Measurements from ENCODE around the gene STAT2. TPM values are rescaled to one million over a fixed set of nuclear protein-coding genes. Genes with fewer than 3 reads are reported as not detected.

Gene STAT2
- polyA plus RNA-seq, 3 donors: 109 to 251 (median 142) TPM

- H3K79me2 ChIP-seq (ENCODE audit: insufficient read depth, low read length): no peaks in the 10 kb centered on the region
- H3K4me2 ChIP-seq (replicated peaks; ENCODE audit: extremely low read depth, low read length, poor library complexity, severe bottlenecking): no peak overlapping the region
- H3K27ac ChIP-seq (ENCODE audit: low read depth in 1 of 2, low read length in 2 of 2): no peak overlapping the region
- TF ChIP-seq CTCF (IDR thresholded peaks at IDR 0.05): no peak
- peaks cover 0 to 1% (median 1%) of the 10 kb centered on the region in 3 donors for H3K27me3 Mint-ChIP-seq (ENCODE audit: low read depth in 3 of 3)
- intact Hi-C loops (cut with micrococcal nuclease): no loop called here
- WGBS (ENCODE audit: insufficient coverage): no CpG with 5 or more reads among the region's 1 CpG
- H3K27ac Mint-ChIP-seq: no peak overlapping the region
- H2AFZ ChIP-seq (ENCODE audit: insufficient read depth, low read depth, low read length, poor library complexity, severe bottlenecking): no peak overlapping the region
- no peak for DNase-seq
- no peaks in the 10 kb centered on the region for H3K36me3 Mint-ChIP-seq
- H3K9me3 Mint-ChIP-seq: peaks cover 2 to 23% (median 9%) of the 10 kb centered on the region in 7 donors
- no peaks in the 10 kb centered on the region for H3K27me3 ChIP-seq (ENCODE audit: control insufficient read depth in 2 of 2, insufficient read depth in 2 of 2, low read length in 2 of 2)
- H3K9ac ChIP-seq (ENCODE audit: insufficient read depth, low read length, poor library complexity, severe bottlenecking): no peak overlapping the region
- peaks cover 0 to 7% of the 10 kb centered on the region in 2 donors for H3K9me3 ChIP-seq (replicated peaks in 1 of 2; ENCODE audit: control insufficient read depth in 1 of 2, insufficient read depth in 1 of 2, low read length in 2 of 2)
- H3K4me1 Mint-ChIP-seq: no peaks in the 10 kb centered on the region
- no peaks in the 10 kb centered on the region for H4K20me1 ChIP-seq (ENCODE audit: insufficient read depth, low read length)
- H3K4me3 ChIP-seq (replicated peaks in 1 of 3; ENCODE audit: low read depth in 2 of 3, low read length in 3 of 3): no peak overlapping the region
- H3K4me3 Mint-ChIP-seq: no peak overlapping the region
- H3K4me1 ChIP-seq (ENCODE audit: control insufficient read depth in 1 of 2, insufficient read depth in 2 of 2, low read length in 2 of 2): no peaks in the 10 kb centered on the region
- no peaks in the 10 kb centered on the region for H3K36me3 ChIP-seq (replicated peaks in 1 of 2; ENCODE audit: control insufficient read depth in 1 of 2, insufficient read depth in 2 of 2, low read length in 2 of 2)
Measured at GRCh38 chr12:56391721-56392120, 31.8 kb upstream of the STAT2 start.

- Mint-ChIP-seq H3K27me3 (ENCODE audit: low read depth in 3 of 3) (peaks cover 0 to 3% (median 1%) of the 10 kb centered on the region in 3 donors), H3K4me1 (no peaks in the 10 kb centered on the region), H3K36me3 (no peaks in the 10 kb centered on the region), H3K27ac (no peak overlapping the region), H3K9me3 (peaks cover 2 to 19% (median 9%) of the 10 kb centered on the region in 7 donors), H3K4me3 (no peak overlapping the region)
- WGBS (ENCODE audit: insufficient coverage): no CpG with 5 or more reads among the region's 5 CpGs
- no peak overlapping the region for H3K4me3 ChIP-seq (replicated peaks in 1 of 3; ENCODE audit: low read depth in 2 of 3, low read length in 3 of 3)
- H3K9me3 ChIP-seq (replicated peaks in 1 of 2; ENCODE audit: control insufficient read depth in 1 of 2, insufficient read depth in 1 of 2, low read length in 2 of 2): peaks cover 0 to 7% of the 10 kb centered on the region in 2 donors
- H3K27ac ChIP-seq (ENCODE audit: low read depth in 1 of 2, low read length in 2 of 2): no peak overlapping the region
- intact Hi-C loops (cut with micrococcal nuclease): no loop called here
- H4K20me1 ChIP-seq (ENCODE audit: insufficient read depth, low read length): no peaks in the 10 kb centered on the region
- H3K9ac ChIP-seq (ENCODE audit: insufficient read depth, low read length, poor library complexity, severe bottlenecking): no peak overlapping the region
- no peaks in the 10 kb centered on the region for H3K36me3 ChIP-seq (replicated peaks in 1 of 2; ENCODE audit: control insufficient read depth in 1 of 2, insufficient read depth in 2 of 2, low read length in 2 of 2)
- H3K4me1 ChIP-seq (ENCODE audit: control insufficient read depth in 1 of 2, insufficient read depth in 2 of 2, low read length in 2 of 2): no peaks in the 10 kb centered on the region
- no peak for TF ChIP-seq CTCF (IDR thresholded peaks at IDR 0.05)
- H3K27me3 ChIP-seq (ENCODE audit: control insufficient read depth in 2 of 2, insufficient read depth in 2 of 2, low read length in 2 of 2): no peaks in the 10 kb centered on the region
- peak overlapping the region; percentile 13 for H2AFZ ChIP-seq (ENCODE audit: insufficient read depth, low read depth, low read length, poor library complexity, severe bottlenecking)
- H3K79me2 ChIP-seq (ENCODE audit: insufficient read depth, low read length): no peaks in the 10 kb centered on the region
- no peak overlapping the region for H3K4me2 ChIP-seq (replicated peaks; ENCODE audit: extremely low read depth, low read length, poor library complexity, severe bottlenecking)
- no peak for DNase-seq
Measured at GRCh38 chr12:56389412-56389811, 29.5 kb upstream of the STAT2 start.
